ENCODE results near the gene LMBR1L.
"Not testable (repeated sequence)": the region's sequence is repeated elsewhere in the genome, so short reads cannot be mapped to it uniquely, and the experiment has no call there.

LMBR1L gene, protein sequence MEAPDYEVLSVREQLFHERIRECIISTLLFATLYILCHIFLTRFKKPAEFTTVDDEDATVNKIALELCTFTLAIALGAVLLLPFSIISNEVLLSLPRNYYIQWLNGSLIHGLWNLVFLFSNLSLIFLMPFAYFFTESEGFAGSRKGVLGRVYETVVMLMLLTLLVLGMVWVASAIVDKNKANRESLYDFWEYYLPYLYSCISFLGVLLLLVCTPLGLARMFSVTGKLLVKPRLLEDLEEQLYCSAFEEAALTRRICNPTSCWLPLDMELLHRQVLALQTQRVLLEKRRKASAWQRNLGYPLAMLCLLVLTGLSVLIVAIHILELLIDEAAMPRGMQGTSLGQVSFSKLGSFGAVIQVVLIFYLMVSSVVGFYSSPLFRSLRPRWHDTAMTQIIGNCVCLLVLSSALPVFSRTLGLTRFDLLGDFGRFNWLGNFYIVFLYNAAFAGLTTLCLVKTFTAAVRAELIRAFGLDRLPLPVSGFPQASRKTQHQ

DNA sequence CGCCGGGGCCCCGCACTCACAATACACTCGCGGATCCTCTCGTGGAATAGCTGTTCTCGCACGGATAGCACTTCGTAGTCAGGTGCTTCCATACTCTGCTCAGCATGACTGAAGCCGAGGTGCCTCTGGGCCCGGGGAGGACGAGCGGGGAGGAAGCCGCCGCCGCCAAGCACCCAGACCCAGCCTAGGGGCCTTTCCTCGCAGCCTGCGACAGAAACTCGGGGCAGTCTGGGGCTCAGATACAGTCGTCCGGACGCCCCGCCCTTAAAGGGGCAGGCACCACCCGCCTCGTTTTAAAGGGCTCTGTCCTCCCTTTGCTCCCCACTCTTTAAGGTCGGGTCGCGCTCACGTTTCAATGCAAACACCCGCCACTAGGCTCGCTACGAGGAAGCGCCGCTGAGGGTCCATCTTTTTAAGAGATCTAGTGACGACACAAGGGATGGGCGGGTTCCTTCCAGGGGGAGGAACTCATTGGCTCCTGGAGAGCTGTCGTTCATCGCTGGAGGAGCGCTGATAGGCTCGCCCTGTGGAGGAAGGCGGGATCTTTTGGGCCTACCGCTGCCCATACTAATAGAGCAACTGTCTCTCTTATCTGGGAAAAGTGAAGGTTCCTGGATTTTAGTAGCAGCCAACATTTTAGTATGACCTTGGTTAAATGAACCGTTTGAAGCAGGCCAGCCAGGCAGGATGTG, at the start of gene LMBR1L:
TSS of gene LMBR1L (minus strand) at position 384 of the 692 bp plus-strand sequence. CDS start at position 92, 292 bp downstream.
- DNase-seq: peak; percentile 98

DNA sequence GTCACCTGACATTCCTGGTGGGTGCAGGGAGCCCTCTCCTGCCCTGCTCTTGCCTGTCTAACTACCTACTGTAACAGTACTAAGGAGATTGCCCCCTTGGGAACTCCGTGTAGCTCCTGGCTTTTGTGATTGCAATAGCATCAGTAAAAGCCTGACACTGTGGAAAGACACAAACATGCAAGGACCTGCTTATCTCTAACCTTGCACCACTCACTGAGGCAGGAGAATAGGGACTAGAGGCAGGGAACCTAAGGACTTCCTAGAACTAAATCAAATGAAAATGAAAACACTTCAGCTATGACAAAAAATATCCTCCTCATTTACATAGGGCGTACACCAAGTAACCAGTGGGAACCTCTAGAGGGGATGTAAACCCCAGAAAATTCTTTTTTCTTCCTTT, 49.8 kb upstream of the LMBR1L start:
- no peak for DNase-seq

DNA sequence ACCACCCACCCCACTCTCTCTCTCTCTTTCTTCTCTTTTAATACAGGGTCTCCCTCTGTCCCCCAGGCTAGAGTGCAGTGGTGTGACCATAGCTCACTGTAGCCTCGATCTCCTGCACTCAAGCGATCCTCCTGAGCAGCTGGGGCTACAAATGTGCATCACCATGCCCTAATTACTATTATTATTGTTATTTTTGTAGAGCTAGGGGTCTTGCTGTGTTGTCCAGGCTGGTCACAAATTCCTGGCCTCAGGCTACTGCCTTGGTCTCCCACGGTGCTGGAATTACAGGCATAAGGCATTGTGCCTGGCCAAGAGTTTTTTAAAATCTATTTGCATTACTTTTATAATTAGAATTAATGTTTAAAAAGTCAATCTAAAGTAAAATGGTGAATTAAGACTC, 43.6 kb upstream of the LMBR1L start:
- no peak for DNase-seq

DNA sequence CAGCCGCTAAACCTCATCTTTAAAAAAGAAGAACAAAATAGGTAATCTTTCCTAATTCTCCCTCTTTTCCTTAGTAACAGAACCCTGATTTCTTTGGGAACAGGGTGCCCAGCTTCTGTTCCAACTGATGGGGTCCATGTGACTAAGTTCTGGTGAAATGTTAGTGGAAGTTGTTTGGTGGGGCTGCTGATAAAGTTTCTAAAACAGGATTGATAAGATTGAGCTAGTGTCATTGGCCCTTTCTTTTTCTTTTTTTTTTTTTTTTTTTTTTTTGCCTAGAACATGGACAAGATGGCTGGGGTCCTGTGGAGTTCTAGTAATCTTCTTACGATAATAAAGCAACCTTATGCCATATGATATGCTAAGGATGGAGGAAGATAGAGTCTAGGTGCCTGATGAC, 36.7 kb upstream of the LMBR1L start:
- DNase-seq: no peak

DNA sequence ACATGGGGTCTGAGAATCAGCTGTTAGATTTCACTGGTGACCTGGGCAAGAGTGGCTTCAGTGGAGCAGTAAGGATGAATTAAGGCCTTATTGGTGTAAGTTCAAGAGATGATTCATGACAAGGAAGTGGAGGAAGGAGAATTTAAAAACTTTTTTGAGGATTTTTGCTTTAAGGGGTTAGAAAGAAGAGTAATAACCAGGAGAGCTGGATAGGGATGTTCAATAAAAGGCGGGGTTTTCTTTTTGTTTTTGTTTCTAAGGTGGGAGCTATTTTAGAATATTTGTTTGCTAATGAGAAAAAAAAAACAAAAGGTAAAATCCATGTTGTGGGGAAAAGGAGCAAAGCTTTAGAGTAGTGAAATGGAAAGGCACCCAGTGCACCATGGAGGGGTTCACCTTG, 35.8 kb upstream of the LMBR1L start:
- DNase-seq: no peak

DNA sequence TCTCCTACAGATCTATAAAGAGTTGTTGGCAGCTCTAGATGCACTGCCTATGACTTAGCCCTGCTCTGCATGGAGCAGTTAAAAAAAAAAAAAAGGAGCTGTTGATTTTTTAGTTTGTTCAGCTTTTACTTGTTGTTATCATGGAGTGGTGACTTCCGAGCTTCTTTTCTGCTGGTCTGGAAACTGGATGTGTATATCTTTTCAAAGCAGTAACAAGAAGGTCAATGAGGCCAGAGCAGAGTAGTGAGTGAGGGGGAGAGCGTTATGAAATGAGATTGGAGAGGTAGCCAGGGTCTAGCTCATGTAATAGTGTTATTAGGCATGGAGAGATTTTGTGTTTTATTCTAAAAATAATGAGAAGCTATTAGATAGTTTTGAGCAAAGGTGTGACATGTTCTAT, 33.7 kb upstream of the LMBR1L start:
- DNase-seq: no peak

DNA sequence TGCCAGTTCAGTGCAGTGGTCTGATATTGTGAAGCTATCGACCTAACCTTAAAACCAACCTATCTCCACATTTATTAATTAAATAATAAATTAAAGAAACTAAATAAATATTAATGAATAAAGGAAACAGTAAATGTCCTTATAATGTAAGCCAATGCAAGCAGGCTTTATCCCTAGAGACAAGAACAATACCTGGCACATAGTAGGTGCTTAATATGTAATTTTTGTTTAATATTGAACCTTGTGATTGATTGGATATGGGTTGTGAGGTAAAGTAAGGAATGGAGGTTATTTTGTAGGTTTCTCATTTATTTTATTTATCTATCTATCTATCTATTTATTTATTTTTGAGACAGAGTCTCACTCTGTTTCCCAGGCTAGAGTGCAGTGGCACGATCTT, 28.4 kb upstream of the LMBR1L start:
- DNase-seq: no peak

DNA sequence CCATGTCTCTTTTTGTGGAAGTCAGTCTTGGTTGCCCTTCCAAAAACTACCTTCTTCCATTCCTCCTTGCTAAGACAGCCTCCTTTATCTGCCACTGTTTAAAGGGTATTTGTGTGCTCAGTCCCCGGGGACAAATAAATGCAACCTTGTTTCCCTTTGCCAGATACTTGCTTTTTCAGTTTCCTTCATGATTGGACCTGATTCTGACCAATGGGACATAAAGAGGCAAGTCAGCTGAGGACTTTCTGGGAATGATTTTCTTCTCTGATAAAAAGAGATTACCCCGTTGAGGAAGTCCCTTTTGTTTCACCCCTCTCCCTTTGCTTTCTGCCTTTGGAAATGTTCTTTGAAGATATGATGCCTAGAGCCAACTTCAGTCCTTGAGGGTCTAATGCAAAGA, 27.9 kb upstream of the LMBR1L start:
- DNase-seq: no peak

DNA sequence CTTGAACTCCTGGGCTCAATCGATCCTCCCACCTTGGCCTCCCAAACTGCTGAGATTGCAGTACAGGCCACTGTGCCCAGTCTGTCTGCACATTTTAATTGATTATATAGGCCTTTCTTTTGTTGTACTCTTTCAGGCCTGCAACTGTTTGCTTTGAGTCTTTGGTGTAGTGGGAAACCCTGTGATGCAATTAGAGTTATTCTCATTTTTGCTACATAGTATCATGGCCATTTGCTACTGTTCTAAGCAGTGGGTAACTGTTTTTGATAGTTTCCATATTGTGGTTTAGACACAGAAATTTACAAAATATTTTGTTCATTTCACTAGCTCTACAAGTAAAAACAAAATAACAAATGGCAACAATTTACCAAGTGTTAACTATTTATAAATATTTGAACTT, 26.8 kb upstream of the LMBR1L start:
- DNase-seq: no peak

DNA sequence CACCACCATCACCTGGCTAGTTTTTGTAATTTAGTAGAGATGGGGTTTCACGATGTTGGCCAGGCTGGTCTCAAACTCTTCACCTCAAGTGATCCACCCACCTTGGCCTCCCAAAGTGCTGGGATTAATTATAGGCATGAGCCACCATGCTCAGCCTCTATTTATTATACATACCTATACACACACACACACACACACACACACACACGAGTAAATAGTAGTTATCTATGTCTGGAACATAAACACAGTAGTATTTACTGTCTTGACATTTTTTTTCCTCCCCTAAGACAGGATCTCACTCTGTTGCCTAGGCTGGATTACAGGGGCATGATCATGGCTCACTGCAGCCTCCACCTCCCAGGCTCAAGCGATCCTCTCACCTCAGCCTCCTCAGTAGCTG, 26.4 kb upstream of the LMBR1L start:
- DNase-seq: not testable (repeated sequence)

DNA sequence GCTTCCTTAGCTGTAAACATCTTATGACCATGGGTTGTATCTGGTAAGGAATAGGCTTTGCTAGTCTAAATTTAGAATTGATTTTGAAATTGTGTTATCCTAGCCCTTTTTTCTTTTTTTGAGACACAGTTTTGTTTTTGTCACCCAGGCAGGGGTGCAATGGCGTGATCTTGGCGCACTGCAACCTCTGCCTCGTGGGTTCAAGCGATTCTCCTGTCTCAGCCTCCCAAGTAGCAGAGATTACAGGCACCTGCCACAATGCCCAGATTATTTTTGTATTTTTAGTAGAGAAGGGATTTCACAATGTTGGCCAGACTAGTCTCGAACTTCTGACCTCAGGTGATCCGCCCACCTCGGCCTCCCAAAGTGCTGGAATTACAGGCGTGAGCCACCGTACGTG, 22.9 kb upstream of the LMBR1L start:
- DNase-seq: no peak

DNA sequence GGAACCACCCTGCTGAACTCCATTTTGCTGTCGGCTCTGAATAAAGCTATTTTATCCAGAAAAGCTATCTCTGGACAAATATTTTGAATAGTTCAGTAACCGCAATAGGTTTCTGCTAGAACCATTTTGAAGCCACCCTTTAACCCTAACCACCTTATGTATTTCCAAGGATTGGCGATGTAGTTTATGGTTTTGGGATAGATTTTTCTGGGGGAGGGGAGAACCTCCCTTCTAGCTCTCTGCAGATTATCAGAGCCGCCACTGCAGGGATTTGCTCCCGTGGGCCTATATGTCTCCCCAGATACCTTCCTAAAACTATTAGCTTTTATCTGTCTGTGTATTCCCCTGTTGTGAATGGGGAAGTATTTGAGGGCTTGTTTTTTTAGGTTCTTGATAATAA, 22.4 kb upstream of the LMBR1L start:
- DNase-seq: no peak

DNA sequence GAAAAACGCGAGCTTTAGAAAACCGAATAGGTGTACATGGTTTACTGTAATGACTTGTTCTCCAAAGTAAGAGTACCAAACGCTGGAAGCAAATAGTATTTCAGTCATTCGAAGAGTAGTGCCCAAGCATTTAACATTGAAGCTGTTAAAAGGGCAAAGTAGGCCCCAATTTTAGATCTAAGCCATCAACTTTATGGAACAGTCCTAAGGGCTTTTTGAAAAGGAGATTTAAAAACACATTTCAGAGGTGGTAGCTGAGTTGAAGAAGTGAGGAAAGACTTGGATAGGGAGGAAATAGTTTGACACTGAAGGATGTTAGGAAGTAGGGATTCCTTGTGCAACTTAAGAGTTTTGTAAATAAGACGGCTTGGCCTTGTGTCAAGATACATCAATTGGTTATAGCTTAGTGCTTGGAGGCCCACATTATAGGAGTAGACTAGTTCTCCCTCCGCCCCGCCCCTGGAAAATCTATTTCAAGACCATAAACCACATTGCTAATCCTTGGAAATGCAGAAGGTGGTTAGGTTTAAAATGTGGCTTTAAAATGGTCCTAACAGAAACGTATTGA, 21.3 kb upstream of the LMBR1L start:
- peak; percentile 52 for DNase-seq

DNA sequence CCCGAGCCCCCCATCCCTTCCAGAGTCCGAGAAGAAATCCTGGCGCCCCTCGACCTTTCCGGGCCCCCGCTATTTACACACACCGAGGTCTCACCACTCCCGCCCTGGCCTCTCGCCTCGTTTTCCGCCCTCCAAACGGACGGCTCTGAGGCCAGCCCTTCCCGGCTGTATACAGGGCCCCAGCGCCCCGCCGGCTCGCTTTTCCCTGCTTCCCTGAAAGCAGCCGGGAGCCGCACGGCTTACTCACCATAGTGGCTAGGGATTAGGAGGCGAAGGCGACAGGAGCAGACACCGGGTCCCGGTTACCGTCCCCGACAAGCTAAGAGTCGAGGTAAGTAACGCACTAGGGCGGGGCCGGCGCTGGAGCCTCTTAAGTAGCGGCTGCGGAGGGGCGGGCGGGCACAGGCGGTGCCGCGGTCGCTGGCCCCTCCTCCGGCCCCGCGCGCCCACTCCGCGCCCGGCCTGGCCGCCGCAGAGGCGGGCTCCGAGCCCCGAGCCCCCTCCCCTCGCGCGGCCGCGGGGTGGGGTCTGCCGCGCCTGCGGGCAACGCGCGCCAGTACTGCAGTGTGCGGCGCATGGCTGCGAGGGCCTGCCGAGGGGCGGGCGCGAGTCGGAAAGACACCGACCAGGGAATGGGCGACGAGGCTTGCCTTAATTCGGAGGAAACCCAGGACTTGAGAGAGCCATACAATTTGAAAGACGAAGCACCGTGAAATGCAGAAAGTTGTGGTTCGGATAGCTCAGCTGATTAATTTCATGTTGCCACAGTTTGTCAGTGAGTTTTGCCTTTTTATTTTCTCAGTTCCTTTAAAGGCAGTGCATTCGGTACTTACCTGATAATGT, 20.6 kb upstream of the LMBR1L start, which contains the start of gene TUBA1B:
TSS of gene TUBA1B (minus strand) at position 345 of the 843 bp plus-strand sequence. CDS start at position 250, 95 bp downstream.
- DNase-seq: peak; percentile 59

DNA sequence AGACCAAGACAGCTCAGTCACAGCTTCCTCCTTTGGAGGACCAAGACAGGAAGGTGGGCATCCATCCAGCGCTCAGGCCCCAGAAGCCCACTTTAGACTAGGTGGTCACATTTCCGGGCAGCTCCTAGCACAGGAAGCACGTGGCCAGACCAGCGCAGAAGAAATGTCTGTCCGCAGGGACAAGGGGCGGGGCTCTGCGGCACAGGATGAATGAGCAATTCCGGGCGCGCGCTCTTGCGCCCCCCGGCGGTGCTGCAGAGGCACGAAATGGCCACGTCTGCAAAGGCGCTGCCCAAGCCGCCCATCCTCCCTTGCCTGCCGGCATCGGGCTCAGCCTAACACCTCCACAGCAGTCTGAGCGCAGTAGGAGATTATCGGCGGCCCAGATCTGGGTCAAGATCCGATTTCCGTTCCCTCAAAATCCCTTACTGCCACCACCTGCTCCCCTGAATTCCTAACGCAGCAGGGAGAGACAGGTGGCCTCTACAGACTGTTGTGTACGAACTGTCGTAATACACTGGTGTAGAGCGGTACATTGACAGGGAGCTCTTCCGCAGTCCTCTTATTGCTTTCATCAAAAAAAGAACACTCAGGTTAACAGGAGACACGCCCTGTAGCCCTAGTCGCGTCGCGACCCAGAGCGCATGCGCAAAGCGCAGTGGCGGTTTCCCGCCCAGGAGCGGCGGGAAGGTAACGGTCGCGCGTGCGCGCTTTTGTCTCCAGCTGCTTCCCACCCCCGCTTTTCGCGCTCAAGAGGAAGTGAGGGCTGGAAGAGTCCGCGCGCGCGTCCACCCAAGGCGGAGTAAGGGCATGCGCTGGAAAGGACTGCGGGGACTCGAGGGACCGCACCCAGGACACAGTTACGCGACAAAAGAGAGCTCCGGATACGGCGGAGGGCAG, 19.8 kb upstream of the LMBR1L start:
- DNase-seq: peak; percentile 82

DNA sequence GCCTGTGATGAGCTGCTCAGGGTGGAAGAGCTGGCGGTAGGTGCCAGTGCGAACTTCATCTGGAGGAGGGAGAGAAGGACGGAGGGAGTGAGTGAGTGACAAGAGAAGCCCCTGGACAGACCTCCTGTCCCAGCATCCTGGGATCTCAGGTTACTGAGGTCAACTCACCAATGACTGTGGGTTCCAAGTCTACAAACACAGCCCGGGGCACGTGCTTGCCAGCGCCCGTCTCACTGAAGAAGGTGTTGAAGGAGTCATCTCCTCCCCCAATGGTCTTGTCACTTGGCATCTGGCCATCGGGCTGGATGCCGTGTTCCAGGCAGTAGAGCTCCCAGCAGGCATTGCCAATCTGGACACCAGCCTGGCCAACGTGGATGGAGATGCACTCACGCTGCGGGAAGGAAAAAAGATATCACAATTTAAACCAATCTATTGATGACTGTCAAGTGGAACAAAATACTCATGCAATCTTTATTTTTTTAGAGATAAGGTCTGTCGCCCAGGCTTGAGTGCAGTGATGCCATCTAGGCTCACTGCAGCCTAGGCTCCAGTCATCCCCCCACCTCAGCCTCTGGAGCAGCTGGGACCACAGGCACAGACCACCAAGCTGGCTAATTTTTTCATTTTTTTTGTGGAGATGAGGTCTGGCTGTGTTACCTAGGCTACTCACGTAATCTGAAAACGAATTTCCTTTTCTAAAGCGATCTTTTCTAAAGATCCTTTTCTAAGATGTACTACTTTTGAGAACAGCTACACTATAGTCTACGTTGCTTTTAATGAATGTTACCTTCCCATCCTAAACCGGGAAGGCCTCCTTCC, 18.9 kb upstream of the LMBR1L start:
- DNase-seq: no peak

DNA sequence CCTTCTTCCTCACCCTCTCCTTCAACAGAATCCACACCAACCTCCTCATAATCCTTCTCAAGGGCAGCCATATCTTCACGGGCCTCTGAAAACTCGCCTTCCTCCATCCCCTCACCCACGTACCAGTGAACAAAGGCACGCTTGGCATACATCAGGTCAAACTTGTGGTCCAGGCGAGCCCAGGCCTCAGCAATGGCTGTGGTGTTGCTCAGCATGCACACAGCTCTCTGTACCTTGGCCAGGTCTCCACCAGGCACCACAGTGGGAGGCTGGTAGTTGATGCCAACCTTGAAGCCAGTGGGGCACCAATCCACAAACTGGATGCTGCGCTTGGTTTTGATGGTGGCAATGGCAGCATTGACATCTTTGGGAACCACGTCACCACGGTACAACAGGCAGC, 17.3 kb upstream of the LMBR1L start:
- not testable (repeated sequence) for DNase-seq

DNA sequence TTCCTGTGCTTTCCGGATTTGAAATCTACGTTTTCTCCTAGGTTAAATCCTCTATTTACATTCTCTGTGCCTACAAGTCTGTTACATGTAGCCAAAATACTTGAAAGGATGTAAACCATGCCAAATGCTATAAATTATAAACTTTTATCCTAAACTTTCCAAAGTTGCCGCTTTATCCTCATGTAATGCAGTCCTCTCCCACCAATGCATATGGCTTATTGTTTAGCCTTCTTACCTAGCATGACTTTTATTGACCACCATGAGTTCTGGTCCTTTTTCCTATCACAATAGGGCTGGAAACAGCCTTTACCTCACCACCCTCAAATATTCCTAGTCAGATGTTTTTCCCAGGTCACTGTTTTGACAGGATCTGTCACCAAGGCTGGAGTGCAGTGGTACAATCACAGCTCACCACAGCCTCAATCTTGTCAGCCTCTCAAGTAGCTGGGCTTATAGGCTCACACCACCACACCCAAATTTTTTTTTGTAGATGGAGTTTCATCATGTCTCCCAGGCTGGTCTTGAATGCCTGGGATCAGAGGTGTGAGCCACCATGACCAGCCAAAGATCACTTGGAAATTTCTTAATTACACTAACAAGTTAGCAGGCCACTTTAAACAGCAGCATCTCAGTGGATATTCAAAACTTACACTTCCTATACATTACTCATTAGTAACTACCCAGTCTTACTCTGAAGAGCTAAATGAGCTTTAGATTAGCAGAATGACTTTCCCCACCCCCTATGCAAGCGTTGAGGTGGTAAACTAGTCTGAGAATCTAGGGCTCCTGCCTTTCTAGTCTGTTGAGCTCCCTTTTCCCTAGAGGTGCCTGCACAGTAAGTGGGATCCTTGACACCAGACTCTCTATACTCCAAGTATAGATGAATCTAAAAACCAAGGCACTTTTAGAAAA, 16.5 kb upstream of the LMBR1L start:
- no peak for DNase-seq

DNA sequence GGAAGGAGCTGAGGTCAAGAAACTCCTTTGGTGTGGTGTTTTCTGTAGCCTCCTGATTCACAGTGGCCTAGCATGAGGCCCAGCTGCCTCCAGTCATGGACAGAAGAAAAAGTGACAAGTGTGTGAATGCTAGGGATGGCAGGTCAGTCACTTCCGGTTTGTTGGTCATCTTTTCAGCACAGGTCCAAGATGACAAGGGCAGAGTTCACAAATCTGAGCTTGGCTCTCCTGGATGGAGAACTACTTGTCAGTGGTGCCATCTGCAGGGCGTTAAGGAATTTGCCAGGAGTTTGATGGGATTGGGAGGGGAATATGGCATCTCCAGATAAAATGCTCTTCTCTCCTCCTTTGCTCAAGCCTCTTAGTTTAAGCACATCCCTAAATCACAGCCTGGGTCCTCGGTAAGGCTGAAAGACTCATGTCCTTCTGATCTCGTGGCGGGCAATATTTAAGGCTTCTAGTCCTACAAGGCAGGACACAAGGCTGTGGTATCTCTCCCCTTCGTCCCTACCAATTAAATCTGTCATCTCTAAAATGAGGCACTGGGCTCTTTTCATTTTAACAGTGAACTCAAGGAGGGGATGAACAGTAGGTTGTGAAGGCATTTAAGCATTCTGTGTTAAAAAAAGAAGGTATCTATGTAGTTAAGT, 10.5 kb upstream of the LMBR1L start:
- no peak for DNase-seq
